IMR-90 (cell line): ENCODE measurements around the gene NRARP. TPM values are rescaled to one million over a fixed set of nuclear protein-coding genes. Genes with fewer than 3 reads are reported as not detected.
A peak's percentile ranks its signal among the peaks of the same experiment; 100 is the strongest.

Experiments used
- ATAC-seq: fragments of 200-7000 bp; cut with Tn5 transposase; 2 replicates; pipeline ENCODE4 v1.9.1; 2020; ENCODE audit warnings: low read depth, mild to moderate bottlenecking, moderate library complexity
- BruUV-seq: library from RNA; stranded (reverse); fragments of 400-500 nt; replicated peaks from 2 replicates; lab custom pipeline; 2021; lab: Mats Ljungman, UMichigan
- CTCF ChIA-PET: fragments of 300-600 bp; formaldehyde crosslinking; extraction: SDS; loops from one replicate; lab custom pipeline; 2021; ENCODE audit warnings: antibody characterized with exemption; lab: Yijun Ruan, JAX
- POLR2A ChIA-PET: fragments of 300-600 bp; sonication (Branson Sonifier 250); formaldehyde crosslinking; loops from one replicate; lab custom pipeline; 2022; ENCODE audit warnings: antibody characterized with exemption; ENCODE audit not compliant: unreplicated experiment; lab: Charles Lee
- DNase-seq: peaks from one replicate; pipeline ENCODE4 v3.0.0; 2013
- H2AFZ ChIP-seq: replicated peaks from 2 replicates; pipeline ENCODE3; 2013; ENCODE audit warnings: low read length, mild to moderate bottlenecking; ENCODE audit not compliant: poor library complexity
- H2AK5ac ChIP-seq: 2 replicates; pipeline ENCODE4 v1.6.1; 2013; ENCODE audit warnings: low read depth, low read length, inconsistent platforms
- H2AK9ac ChIP-seq: replicated peaks from 2 replicates; pipeline ENCODE3; 2013; ENCODE audit warnings: mild to moderate bottlenecking, low read depth, low read length, moderate library complexity; ENCODE audit not compliant: poor library complexity
- H2BK120ac ChIP-seq: 2 replicates; pipeline ENCODE4 v1.6.1; 2013; ENCODE audit warnings: low read depth, low read length, inconsistent platforms
- H2BK15ac ChIP-seq: 3 replicates; pipeline ENCODE4 v1.6.1; 2013; ENCODE audit warnings: low read depth, low read length, inconsistent platforms
- H2BK20ac ChIP-seq: 2 replicates; pipeline ENCODE4 v1.6.1; 2013; ENCODE audit warnings: low read depth, mild to moderate bottlenecking, inconsistent platforms, low read length, moderate library complexity
- H2BK5ac ChIP-seq: 2 replicates; pipeline ENCODE4 v1.6.1; 2013; ENCODE audit warnings: mild to moderate bottlenecking, low read depth, low read length, inconsistent platforms; ENCODE audit not compliant: poor library complexity, severe bottlenecking
- H3K14ac ChIP-seq: replicated peaks from 2 replicates; pipeline ENCODE4 v1.6.1; 2013; ENCODE audit warnings: low read depth, low read length, inconsistent platforms
- H3K18ac ChIP-seq: 2 replicates; pipeline ENCODE4 v1.6.1; 2013; ENCODE audit warnings: low read depth, low read length, control low read depth
- H3K23ac ChIP-seq: 2 replicates; pipeline ENCODE4 v1.6.1; 2013; ENCODE audit warnings: low read depth, low read length, inconsistent platforms
- H3K27ac ChIP-seq: 2 replicates; pipeline ENCODE4 v1.5.1; 2013; ENCODE audit warnings: mild to moderate bottlenecking, control low read depth, low read length; ENCODE audit not compliant: insufficient read depth
- H3K27me3 ChIP-seq: 2 replicates; pipeline ENCODE4 v1.6.1; 2013; ENCODE audit warnings: low read length; ENCODE audit not compliant: control insufficient read depth, insufficient read depth
- H3K36me3 ChIP-seq: 2 replicates; pipeline ENCODE4 v1.6.1; 2013; ENCODE audit warnings: low read length, mixed read lengths; ENCODE audit not compliant: control insufficient read depth, insufficient read depth
- H3K4ac ChIP-seq: 2 replicates; pipeline ENCODE4 v1.6.1; 2013; ENCODE audit warnings: low read depth, low read length, inconsistent platforms
- H3K4me1 ChIP-seq: 2 replicates; pipeline ENCODE4 v1.6.1; 2013; ENCODE audit warnings: low read length, mixed read lengths; ENCODE audit not compliant: control insufficient read depth, insufficient read depth
- H3K4me2 ChIP-seq: 2 replicates; pipeline ENCODE4 v1.6.1; 2013; ENCODE audit warnings: low read depth, mild to moderate bottlenecking, control low read depth, low read length, moderate library complexity
- H3K4me3 ChIP-seq: 2 replicates; pipeline ENCODE4 v1.5.1; 2013; ENCODE audit warnings: low read depth, mild to moderate bottlenecking, control low read depth, low read length, moderate library complexity; ENCODE audit not compliant: insufficient read depth
- H3K56ac ChIP-seq: 2 replicates; pipeline ENCODE4 v1.6.1; 2013; ENCODE audit warnings: low read length, inconsistent platforms; ENCODE audit not compliant: insufficient read depth; ENCODE audit errors: extremely low read depth
- H3K79me1 ChIP-seq, 2 experiments: 2 replicates each; pipeline ENCODE4 v1.6.1; 2013; ENCODE audit warnings: low read length in 2 of 2, inconsistent platforms in 1 of 2, low read depth in 1 of 2
- H3K9ac ChIP-seq: 2 replicates; pipeline ENCODE4 v1.6.1; 2013; ENCODE audit warnings: low read depth, low read length, control low read depth
- H3K9me1 ChIP-seq: 2 replicates; pipeline ENCODE4 v1.6.1; 2013; ENCODE audit warnings: low read length, inconsistent platforms; ENCODE audit not compliant: insufficient read depth
- H3K9me3 ChIP-seq: 2 replicates; pipeline ENCODE4 v1.6.1; 2013; ENCODE audit warnings: low read length; ENCODE audit not compliant: control insufficient read depth, insufficient read depth
- H4K20me1 ChIP-seq: 2 replicates; pipeline ENCODE4 v1.6.1; 2013; ENCODE audit warnings: low read length, inconsistent platforms; ENCODE audit not compliant: insufficient read depth
- H4K5ac ChIP-seq: 2 replicates; pipeline ENCODE4 v1.6.1; 2013; ENCODE audit warnings: mild to moderate bottlenecking, low read depth, low read length, control low read depth
- H4K8ac ChIP-seq, 2 experiments: 2 replicates each; pipeline ENCODE4 v1.6.1; 2013; ENCODE audit warnings: low read depth in 2 of 2, low read length in 2 of 2, control low read depth in 1 of 2, inconsistent platforms in 1 of 2
- H4K91ac ChIP-seq: 2 replicates; pipeline ENCODE4 v1.6.1; 2013; ENCODE audit warnings: low read depth, low read length, inconsistent platforms; ENCODE audit not compliant: insufficient read depth
- BHLHE40 ChIP-seq: fragments of 150-350 bp; IDR thresholded peaks from 2 replicates; pipeline ENCODE4 v1.6.1; 2016; ENCODE audit warnings: mild to moderate bottlenecking, low read depth, low read length
- CTCF ChIP-seq: conservative IDR thresholded peaks from 2 replicates; pipeline ENCODE4 v1.5.1; 2012; ENCODE audit warnings: mild to moderate bottlenecking, low read depth, low read length, improper control_type of control experiment
- ELK1 ChIP-seq: fragments of 150-350 bp; IDR thresholded peaks from 2 replicates; pipeline ENCODE4 v1.6.1; 2016; ENCODE audit warnings: low read depth, mild to moderate bottlenecking, low read length, moderate library complexity, borderline replicate concordance
- MXI1 ChIP-seq: IDR thresholded peaks from 2 replicates; pipeline ENCODE4 v1.6.1; 2012; ENCODE audit warnings: low read depth, mild to moderate bottlenecking, low read length, moderate library complexity, borderline replicate concordance
- NFE2L2 ChIP-seq: fragments of 150-350 bp; IDR thresholded peaks from 2 replicates; pipeline ENCODE4 v1.6.1; 2016; ENCODE audit warnings: low read depth, mild to moderate bottlenecking, low read length
- POLR2A ChIP-seq: IDR thresholded peaks from 2 replicates; pipeline ENCODE4 v1.6.1; 2012; ENCODE audit warnings: mild to moderate bottlenecking, low read depth, low read length
- RAD21 ChIP-seq: IDR thresholded peaks from 2 replicates; pipeline ENCODE4 v1.6.1; 2012; ENCODE audit warnings: low read length, improper control_type of control experiment
- USF2 ChIP-seq: fragments of 150-350 bp; IDR thresholded peaks from 2 replicates; pipeline ENCODE4 v1.6.1; 2017; ENCODE audit warnings: mild to moderate bottlenecking, antibody characterized with exemption, low read length, low read depth
- WGBS, 2 experiments: methylation state at CpG; one replicate each; pipeline versions ENCODE4 v1.1.5 to v1.1.7; 2013; ENCODE audit warnings: missing lambda C conversion rate in 2 of 2; ENCODE audit not compliant: insufficient read length in 1 of 2; ENCODE audit errors: extremely low coverage in 2 of 2; 5-methylcytosine and 5-hydroxymethylcytosine counted together
- dilution Hi-C: fragments of 300-500 bp; cut with HindIII; formaldehyde crosslinking; loops from one replicate; pipeline ENCODE4 v1.14.3; 2018; ENCODE audit warnings: low sequenced_read_pairs; ENCODE audit not compliant: unreplicated experiment
- in situ Hi-C: fragments of 300-500 bp; cut with MboI; formaldehyde crosslinking; loops from 3 replicates; pipeline ENCODE4 v1.14.3; 2019; ENCODE audit warnings: low sequenced_read_pairs, inconsistent platforms, mixed read lengths
- intact Hi-C: fragments of 100-400 bp; cut with micrococcal nuclease; formaldehyde crosslinking; loops from 2 replicates; pipeline ENCODE4 v1.10.0; 2022
- polyA plus RNA-seq, 3 experiments: library from polyadenylated mRNA; depleted of rRNA; stranded (reverse); fragments of >200 nt; gene quantifications; 2 replicates each; pipeline ENCODE4 v1.2.3, GENCODE V29; 2012; ENCODE audit warnings: low replicate concordance in 1 of 3
- total RNA-seq: library from RNA; depleted of rRNA; stranded (reverse); fragments of >200 nt; gene quantifications from 2 replicates; pipeline ENCODE4 v1.2.3, GENCODE V29; 2012

Gene NRARP
- total and polyA plus RNA-seq, 2 of the 4 experiments (the other 2 are of a cell fraction) = 0.15 TPM; not detected in 1

GRCh38 chr9:137256362-137256761, 45.7 kb downstream of the NRARP start:
- Histone ChIP-seq H2BK20ac (no peak overlapping the region), H3K23ac (no peak overlapping the region), H3K4ac (peak overlapping the region; percentile 63; the same call in 1 of the 2 replicates), H4K20me1 (peaks cover 11% of the 10 kb centered on the region), H3K9me1 (no peaks in the 10 kb centered on the region), H2BK15ac (no peak overlapping the region), H2BK5ac (no peak overlapping the region), H3K27ac (no peak overlapping the region), H2AK9ac (peak overlapping the region; percentile 98), H2AK5ac (peak overlapping the region; percentile 72; the same call in 1 of the 2 replicates), H3K14ac (no peak overlapping the region), H2AFZ (no peak overlapping the region), H4K8ac (no peak overlapping the region; a peak in 1 of 4 replicates), H3K4me1 (peaks cover 11% of the 10 kb centered on the region), H4K5ac (no peak overlapping the region), H3K56ac (no peak overlapping the region), H3K36me3 (peaks cover 22% of the 10 kb centered on the region), H3K4me3 (peak overlapping the region; percentile 96), H3K4me2 (peak overlapping the region; percentile 97), H2BK120ac (no peak overlapping the region), H4K91ac (no peak overlapping the region), H3K18ac (no peak overlapping the region), H3K79me1 (peaks cover 15 to 37% of the 10 kb centered on the region in 2 experiments), H3K9ac (peak overlapping the region; percentile 85; the same call in 1 of the 2 replicates), H3K27me3 (no peaks in the 10 kb centered on the region), H3K9me3 (no peaks in the 10 kb centered on the region)
- ATAC-seq (no peak), DNase-seq (no peak)
- BruUV-seq = no TSS peak
- dilution Hi-C loops = no loop called here
- TF ChIP-seq MXI1 = no peak
- TF ChIP-seq ELK1 = no peak
- no peak for TF ChIP-seq NFE2L2
- no peak for TF ChIP-seq POLR2A
- no peak for TF ChIP-seq BHLHE40
- no peak for TF ChIP-seq CTCF
- no peak for TF ChIP-seq USF2
- no peak for TF ChIP-seq RAD21
- ChIA-PET POLR2A (interaction anchor here (0.5 kb wide), 1 partner anchor 20 kb away, joined by 3 read pairs; no protein-coding TSS in a partner anchor), CTCF (no interaction called here)
- intact Hi-C loops = no loop called here
- in situ Hi-C loops = no loop called here
- WGBS, 2 experiments = 96% methylated on average over 9 of the region's 15 CpGs; no CpG with 5 or more reads in 1 of the 2 experiments
